H9 (cell line): ENCODE data around the gene IL1R2. TPM values are rescaled to one million over a fixed set of nuclear protein-coding genes. Genes with fewer than 3 reads are reported as not detected.

Source experiments
- DNase-seq: peaks from one replicate; pipeline ENCODE4 v3.0.0-alpha.2; 2017
- H2AFZ ChIP-seq: one replicate; pipeline ENCODE4 v1.6.1; 2013; ENCODE audit warnings: mild to moderate bottlenecking, low read length, control low read depth, moderate library complexity
- H2AK5ac ChIP-seq: 2 replicates; pipeline ENCODE4 v1.6.1; 2013; ENCODE audit warnings: low read length, control low read depth, mixed read lengths; ENCODE audit not compliant: insufficient read length
- H2BK120ac ChIP-seq: one replicate; pipeline ENCODE4 v1.6.1; 2013; ENCODE audit warnings: low read depth, mild to moderate bottlenecking, low read length, control low read depth, inconsistent platforms; ENCODE audit not compliant: poor library complexity, severe bottlenecking
- H2BK12ac ChIP-seq: 2 replicates; pipeline ENCODE4 v1.6.1; 2013; ENCODE audit warnings: low read length, control low read depth, mixed read lengths, low read depth; ENCODE audit not compliant: insufficient read length
- H2BK15ac ChIP-seq: 2 replicates; pipeline ENCODE4 v1.6.1; 2013; ENCODE audit warnings: low read depth, low read length, control low read depth
- H2BK20ac ChIP-seq: one replicate; pipeline ENCODE4 v1.6.1; 2013; ENCODE audit warnings: low read depth, mild to moderate bottlenecking, low read length, control low read depth, inconsistent platforms; ENCODE audit not compliant: poor library complexity, severe bottlenecking
- H2BK5ac ChIP-seq: 2 replicates; pipeline ENCODE4 v1.6.1; 2013; ENCODE audit warnings: low read length, control low read depth, mixed read lengths; ENCODE audit not compliant: insufficient read length
- H3K14ac ChIP-seq: 2 replicates; pipeline ENCODE4 v1.6.1; 2013; ENCODE audit warnings: low read length, control low read depth; ENCODE audit not compliant: insufficient read depth
- H3K18ac ChIP-seq: 2 replicates; pipeline ENCODE4 v1.6.1; 2013; ENCODE audit warnings: low read depth, mild to moderate bottlenecking, mixed read lengths, low read length, control low read depth; ENCODE audit not compliant: insufficient read length
- H3K23ac ChIP-seq: 2 replicates; pipeline ENCODE4 v1.6.1; 2013; ENCODE audit warnings: low read length, control low read depth, mixed read lengths, low read depth; ENCODE audit not compliant: insufficient read length
- H3K23me2 ChIP-seq: 2 replicates; pipeline ENCODE4 v1.6.1; 2013; ENCODE audit warnings: low read depth, mild to moderate bottlenecking, mixed read lengths, low read length, control low read depth; ENCODE audit not compliant: insufficient read length, poor library complexity, severe bottlenecking
- H3K27ac ChIP-seq: 2 replicates; pipeline ENCODE4 v1.5.1; 2013; ENCODE audit warnings: low read length, control low read depth, mixed read lengths, low read depth; ENCODE audit not compliant: insufficient read length
- H3K27me3 ChIP-seq: 2 replicates; pipeline ENCODE4 v1.6.1; 2013; ENCODE audit warnings: low read length, control low read depth, inconsistent platforms; ENCODE audit not compliant: insufficient read depth
- H3K4ac ChIP-seq: 2 replicates; pipeline ENCODE4 v1.6.1; 2013; ENCODE audit warnings: low read depth, mild to moderate bottlenecking, control low read depth, inconsistent platforms, low read length, moderate library complexity
- H3K4me1 ChIP-seq: 2 replicates; pipeline ENCODE4 v1.6.1; 2013; ENCODE audit warnings: low read length, control low read depth, inconsistent platforms; ENCODE audit not compliant: insufficient read depth
- H3K4me2 ChIP-seq: 2 replicates; pipeline ENCODE4 v1.6.1; 2013; ENCODE audit warnings: low read length, control low read depth, mixed read lengths; ENCODE audit not compliant: insufficient read length, insufficient read depth
- H3K56ac ChIP-seq: 2 replicates; pipeline ENCODE4 v1.6.1; 2013; ENCODE audit warnings: low read depth, mild to moderate bottlenecking, mixed read lengths, low read length, control low read depth; ENCODE audit not compliant: insufficient read length
- H3K79me1 ChIP-seq: 2 replicates; pipeline ENCODE4 v1.6.1; 2013; ENCODE audit warnings: low read depth, mild to moderate bottlenecking, moderate library complexity, low read length, control low read depth, inconsistent platforms; ENCODE audit not compliant: insufficient read depth, poor library complexity, severe bottlenecking
- H3K79me2 ChIP-seq: 2 replicates; pipeline ENCODE4 v1.6.1; 2013; ENCODE audit warnings: low read length, control low read depth, inconsistent platforms; ENCODE audit not compliant: insufficient read depth
- H3K9ac ChIP-seq: 2 replicates; pipeline ENCODE4 v1.6.1; 2013; ENCODE audit warnings: low read length, control low read depth, mixed read lengths; ENCODE audit not compliant: insufficient read length; ENCODE audit errors: extremely low read depth
- H3K9me3 ChIP-seq: one replicate; pipeline ENCODE4 v1.6.1; 2013; ENCODE audit warnings: low read depth, low read length, inconsistent platforms; ENCODE audit not compliant: control insufficient read depth
- H3T11ph ChIP-seq: one replicate; pipeline ENCODE4 v1.6.1; 2013; ENCODE audit warnings: mild to moderate bottlenecking, low read length, control low read depth, inconsistent platforms
- H4K20me1 ChIP-seq: one replicate; pipeline ENCODE4 v1.6.1; 2013; ENCODE audit not compliant: control insufficient read depth, insufficient read length, insufficient read depth
- H4K5ac ChIP-seq: 2 replicates; pipeline ENCODE4 v1.6.1; 2013; ENCODE audit warnings: low read depth, mild to moderate bottlenecking, mixed read lengths, low read length, control low read depth; ENCODE audit not compliant: insufficient read length
- H4K8ac ChIP-seq: replicated peaks from 2 replicates; pipeline ENCODE4 v1.6.1; 2013; ENCODE audit warnings: low read length, control low read depth, mixed read lengths, low read depth; ENCODE audit not compliant: insufficient read length
- H4K91ac ChIP-seq: 2 replicates; pipeline ENCODE4 v1.6.1; 2013; ENCODE audit warnings: low read depth, mild to moderate bottlenecking, moderate library complexity, mixed read lengths, low read length, control low read depth; ENCODE audit not compliant: insufficient read length
- H3K27ac Mint-ChIP-seq, 3 experiments: 2 replicates in 2 of 3; 3 replicates in 1 of 3; pipeline ENCODE4 v1.8.0; 2020 to 2021; ENCODE audit warnings: mixed read lengths in 3 of 3, mild to moderate bottlenecking in 1 of 3, moderate library complexity in 1 of 3
- H3K27me3 Mint-ChIP-seq: 2 replicates; pipeline ENCODE4 v1.8.0; 2021; ENCODE audit warnings: low read depth, mild to moderate bottlenecking, moderate library complexity, mixed read lengths
- H3K36me3 Mint-ChIP-seq, 3 experiments: 2 replicates in 2 of 3; 3 replicates in 1 of 3; pipeline ENCODE4 v1.8.0; 2020 to 2021; ENCODE audit warnings: low read depth in 3 of 3, mixed read lengths in 3 of 3; ENCODE audit not compliant: insufficient read depth in 1 of 3
- H3K4me1 Mint-ChIP-seq, 2 experiments: 2 replicates each; pipeline ENCODE4 v1.8.0; 2020; ENCODE audit warnings: mixed read lengths in 2 of 2
- H3K4me3 Mint-ChIP-seq, 2 experiments: 2 replicates in 1 of 2; 3 replicates in 1 of 2; pipeline ENCODE4 v1.8.0; 2020 to 2021; ENCODE audit warnings: mild to moderate bottlenecking in 2 of 2, mixed read lengths in 2 of 2, moderate library complexity in 1 of 2
- H3K9me3 Mint-ChIP-seq, 2 experiments: 2 replicates in 1 of 2; 3 replicates in 1 of 2; pipeline ENCODE4 v1.8.0; 2020; ENCODE audit warnings: mild to moderate bottlenecking in 2 of 2, mixed read lengths in 2 of 2, moderate library complexity in 1 of 2
- CTCF ChIP-seq: fragments of 200-600 bp; sonication (generic); conservative IDR thresholded peaks from 3 replicates; pipeline ENCODE4 v1.8.0; 2021; ENCODE audit warnings: antibody characterized with exemption, mild to moderate bottlenecking
- WGBS: extraction: QIAGEN DNeasy Blood & Tissue Kit; methylation state at CpG from one replicate; pipeline ENCODE4 v1.1.7; 2013; ENCODE audit warnings: missing lambda C conversion rate, low lambda C conversion rate, mixed read lengths; ENCODE audit not compliant: insufficient read length; ENCODE audit errors: extremely low coverage; 5-methylcytosine and 5-hydroxymethylcytosine counted together
- total RNA-seq: library from RNA; stranded (reverse); gene quantifications from 2 replicates; pipeline ENCODE4 v1.2.1, GENCODE V29; 2021

The IL1R2 gene
- total RNA-seq, 1 experiment from 2014 or later, result not detected

GRCh38 chr2:101975171-101975870 lies 16.4 kb upstream of the IL1R2 start:
- no peak overlapping the region for H2BK12ac ChIP-seq
- no peak overlapping the region for H2BK15ac ChIP-seq
- H3K4me1 ChIP-seq, result no peaks in the 10 kb centered on the region; the same call in 1 of the 2 replicates
- H4K8ac ChIP-seq, result no peak overlapping the region
- no peak overlapping the region for H2AFZ ChIP-seq
- H4K91ac ChIP-seq, result no peak overlapping the region
- no peak overlapping the region for H3K23ac ChIP-seq
- no peak overlapping the region for H3K18ac ChIP-seq
- no peak overlapping the region for H2BK120ac ChIP-seq
- no peak overlapping the region for H3K56ac ChIP-seq
- H3K4me3 Mint-ChIP-seq, result no peak overlapping the region
- peaks cover 20 to 31% of the 10 kb centered on the region in 2 experiments for H3K4me1 Mint-ChIP-seq
- H3K14ac ChIP-seq, result no peak overlapping the region; the same call in 1 of the 2 replicates
- no peak overlapping the region for H3K4ac ChIP-seq
- H3K23me2 ChIP-seq, result no peaks in the 10 kb centered on the region
- H3K27ac ChIP-seq, result no peak overlapping the region
- no peak overlapping the region for H2BK5ac ChIP-seq
- no peak overlapping the region for H2AK5ac ChIP-seq
- H2BK20ac ChIP-seq, result no peak overlapping the region
- peaks cover 8 to 24% (median 20%) of the 10 kb centered on the region in 3 experiments for H3K36me3 Mint-ChIP-seq
- peaks cover 15 to 20% of the 10 kb centered on the region in 2 experiments for H3K9me3 Mint-ChIP-seq
- no peaks in the 10 kb centered on the region for H3K79me2 ChIP-seq
- no CpG with 5 or more reads among the region's 17 CpGs for WGBS
- no peak overlapping the region for H4K5ac ChIP-seq
- H3K4me2 ChIP-seq, result no peak overlapping the region
- DNase-seq, result no peak
- no peaks in the 10 kb centered on the region for H3K27me3 ChIP-seq
- H3K27ac Mint-ChIP-seq, result no peak overlapping the region
- no peak overlapping the region for H3T11ph ChIP-seq
- peaks cover 3% of the 10 kb centered on the region for H3K27me3 Mint-ChIP-seq
- peaks cover 11% of the 10 kb centered on the region for H3K9me3 ChIP-seq
- no peaks in the 10 kb centered on the region for H3K79me1 ChIP-seq
- no peak overlapping the region for H3K9ac ChIP-seq
- H4K20me1 ChIP-seq, result no peaks in the 10 kb centered on the region
- no peak for TF ChIP-seq CTCF
